ENCODE results near the gene CAMTA1.
"Not testable (repeated sequence)": the region's sequence is repeated elsewhere in the genome, so short reads cannot be mapped to it uniquely, and the experiment has no call there.

CAMTA1 gene

DNA sequence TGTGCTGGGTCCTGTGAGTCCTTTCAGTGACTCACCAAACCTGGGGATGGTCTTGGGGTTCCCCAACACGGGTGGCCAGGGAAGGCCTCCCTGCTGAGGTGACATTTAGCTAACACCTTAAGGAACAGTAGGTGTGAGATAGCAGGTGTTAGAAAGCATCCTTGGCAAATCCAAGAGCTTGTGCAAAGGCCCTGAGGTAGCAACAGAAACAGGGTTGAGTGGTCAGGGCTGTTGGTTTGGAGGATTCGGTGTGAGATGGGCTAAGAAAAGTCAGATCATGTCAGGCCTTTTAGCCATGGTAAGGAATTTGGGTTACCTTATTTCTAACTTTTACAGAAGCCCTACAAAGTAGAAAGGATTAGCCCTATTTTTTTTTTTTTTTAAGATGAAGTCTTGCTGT is 343.0 kb downstream of the CAMTA1 start:
- DNase-seq, result no peak

DNA sequence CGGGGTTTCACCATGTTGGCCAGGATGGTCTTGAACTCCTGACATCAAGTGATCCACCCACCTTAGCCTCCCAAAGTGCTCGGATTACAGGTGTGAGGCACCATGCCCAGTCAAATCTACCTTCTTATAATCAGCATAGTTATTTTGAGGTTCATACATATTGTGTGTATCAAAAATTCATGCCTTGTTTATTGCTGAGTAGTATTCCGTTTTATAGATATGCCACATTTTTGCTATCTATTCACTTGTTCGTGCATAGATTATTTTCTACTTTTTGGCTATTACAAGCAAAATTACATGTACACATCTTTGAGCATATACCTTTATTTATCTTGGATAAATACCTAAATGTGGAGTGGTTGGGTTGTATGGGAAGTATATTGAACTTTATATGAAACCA is 344.9 kb downstream of the CAMTA1 start:
- no peak for DNase-seq

DNA sequence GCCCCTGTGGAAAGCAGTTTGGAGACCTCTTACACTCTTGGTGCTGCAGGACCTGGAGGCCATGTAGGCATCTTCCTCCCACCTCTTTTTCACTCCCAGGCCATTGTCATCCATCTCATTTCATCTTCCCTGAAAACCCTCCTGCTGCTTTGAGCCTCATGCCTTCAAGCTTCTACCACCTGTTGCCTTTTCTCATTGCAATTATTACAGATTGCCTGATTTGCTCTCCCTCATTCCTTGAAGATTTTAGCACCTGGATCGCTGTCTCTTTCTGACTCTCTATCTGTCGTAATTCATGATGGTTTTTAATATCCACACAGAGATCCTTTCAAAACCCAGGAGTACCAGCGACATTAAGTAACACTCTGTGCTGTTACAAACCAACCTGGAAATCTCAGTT is 350.2 kb downstream of the CAMTA1 start:
- no peak for DNase-seq

DNA sequence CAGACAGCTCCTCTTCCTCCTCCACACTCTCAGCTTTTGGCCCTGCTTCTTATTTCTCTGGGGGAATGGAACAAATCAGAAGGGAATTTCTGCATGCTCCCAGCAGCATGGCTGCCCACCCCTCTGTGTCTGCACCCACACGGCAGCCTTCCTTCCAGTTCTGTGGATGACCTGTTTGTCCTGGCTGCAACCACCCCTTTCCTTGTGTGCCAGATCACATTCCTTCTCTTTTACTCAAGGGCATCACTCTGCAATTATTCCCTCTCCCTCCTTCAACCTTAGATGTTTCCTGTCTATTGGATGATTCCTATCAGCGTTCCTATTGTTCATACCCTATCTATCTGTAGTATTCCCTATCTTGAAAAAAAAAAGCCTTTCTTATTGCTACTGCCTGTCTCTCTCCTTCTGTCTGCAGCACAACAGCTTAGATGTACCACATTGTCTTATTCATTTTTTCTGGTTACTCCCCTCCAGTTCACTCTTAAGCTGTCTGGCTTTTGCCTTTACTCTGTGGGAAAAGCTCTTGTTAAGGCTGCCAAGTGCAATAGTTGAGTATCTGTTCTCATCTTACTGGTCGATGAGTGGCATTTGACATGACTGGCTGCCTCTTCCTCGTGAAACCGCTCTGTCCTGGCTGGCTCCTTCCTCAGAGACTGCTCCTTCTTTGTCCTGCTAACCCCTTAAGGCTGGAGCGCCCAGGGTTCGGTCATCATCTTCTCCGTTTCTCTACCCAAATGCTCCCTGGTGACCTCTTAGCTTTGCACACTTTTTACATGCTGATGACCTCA is 351.1 kb downstream of the CAMTA1 start:
- DNase-seq, result no peak

DNA sequence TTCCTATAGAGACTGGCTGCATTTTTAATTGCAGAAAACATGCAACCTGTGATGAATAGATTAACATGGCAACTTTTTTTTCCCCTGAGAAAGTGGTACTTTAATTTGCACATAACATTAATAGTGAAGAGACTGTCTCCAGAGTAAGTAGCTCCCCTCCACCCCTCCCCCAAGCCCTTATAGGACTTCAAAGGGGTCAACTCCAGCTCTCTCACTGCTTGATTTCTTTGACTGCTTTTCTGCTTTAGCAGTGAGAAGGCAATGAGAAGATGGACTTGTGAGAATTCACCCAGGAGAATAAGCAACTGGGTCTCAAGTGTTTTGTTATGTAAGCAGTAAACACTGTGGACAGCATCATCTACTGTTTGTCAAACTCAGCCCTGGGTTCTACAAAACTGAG is 355.0 kb downstream of the CAMTA1 start:
- DNase-seq, result no peak

DNA sequence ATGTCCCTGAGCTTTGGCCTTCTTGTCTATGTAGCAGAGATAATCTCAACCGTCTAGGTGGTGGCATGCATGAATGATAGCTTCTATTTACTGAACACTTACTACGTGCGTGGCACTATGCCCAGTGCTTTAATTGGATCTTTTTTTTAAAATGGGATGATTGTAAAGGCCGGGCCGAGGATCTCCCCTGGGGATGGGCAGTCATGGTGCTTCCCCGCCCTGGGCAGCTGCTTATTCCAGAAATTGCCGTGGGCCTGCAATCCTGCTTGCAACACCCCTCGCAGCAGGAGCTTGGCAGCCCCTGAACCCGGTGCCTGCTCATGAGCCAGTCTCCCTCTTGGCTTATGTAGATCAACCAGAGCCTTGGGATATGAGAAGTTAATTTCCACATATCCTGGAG is 360.7 kb downstream of the CAMTA1 start:
- no peak for DNase-seq

DNA sequence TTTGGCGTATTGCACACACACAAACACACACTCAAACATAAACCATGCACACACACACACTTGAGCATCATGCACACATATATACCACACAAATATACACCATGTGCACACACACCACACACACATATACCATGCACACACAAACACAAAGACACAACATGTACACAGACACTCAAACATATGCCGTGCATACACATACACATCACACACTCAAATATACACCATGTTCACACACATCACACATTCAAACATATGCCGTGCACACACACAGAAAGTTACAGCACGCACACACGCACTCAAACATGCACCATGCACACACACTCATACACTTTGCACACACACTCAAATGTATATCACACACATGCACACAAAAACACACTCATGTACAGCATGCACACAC is 361.5 kb downstream of the CAMTA1 start:
- DNase-seq, result no peak

DNA sequence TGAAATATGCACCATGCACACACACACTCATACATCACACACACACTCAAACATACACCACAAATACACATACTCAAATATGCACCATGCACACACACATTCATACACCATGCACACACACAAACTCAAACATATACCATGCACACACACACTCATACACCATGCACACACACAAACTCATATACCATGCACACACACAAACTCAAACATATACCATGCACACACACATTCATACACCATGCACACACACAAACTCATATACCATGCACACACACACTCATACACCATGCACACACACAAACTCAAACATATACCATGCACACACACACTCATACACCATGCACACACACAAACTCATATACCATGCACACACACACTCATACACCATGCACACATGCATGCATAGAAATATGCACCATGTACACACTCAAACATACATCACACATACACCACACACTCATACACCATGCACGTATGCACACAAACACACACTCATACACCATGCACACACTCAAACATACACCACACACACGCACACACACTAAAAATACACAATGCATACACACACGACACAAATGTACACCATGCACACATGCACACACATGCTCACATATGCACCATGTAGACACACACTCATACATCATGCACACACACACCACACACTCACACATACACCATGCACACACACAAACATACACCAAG is 362.5 kb downstream of the CAMTA1 start:
- not testable (repeated sequence) for DNase-seq

DNA sequence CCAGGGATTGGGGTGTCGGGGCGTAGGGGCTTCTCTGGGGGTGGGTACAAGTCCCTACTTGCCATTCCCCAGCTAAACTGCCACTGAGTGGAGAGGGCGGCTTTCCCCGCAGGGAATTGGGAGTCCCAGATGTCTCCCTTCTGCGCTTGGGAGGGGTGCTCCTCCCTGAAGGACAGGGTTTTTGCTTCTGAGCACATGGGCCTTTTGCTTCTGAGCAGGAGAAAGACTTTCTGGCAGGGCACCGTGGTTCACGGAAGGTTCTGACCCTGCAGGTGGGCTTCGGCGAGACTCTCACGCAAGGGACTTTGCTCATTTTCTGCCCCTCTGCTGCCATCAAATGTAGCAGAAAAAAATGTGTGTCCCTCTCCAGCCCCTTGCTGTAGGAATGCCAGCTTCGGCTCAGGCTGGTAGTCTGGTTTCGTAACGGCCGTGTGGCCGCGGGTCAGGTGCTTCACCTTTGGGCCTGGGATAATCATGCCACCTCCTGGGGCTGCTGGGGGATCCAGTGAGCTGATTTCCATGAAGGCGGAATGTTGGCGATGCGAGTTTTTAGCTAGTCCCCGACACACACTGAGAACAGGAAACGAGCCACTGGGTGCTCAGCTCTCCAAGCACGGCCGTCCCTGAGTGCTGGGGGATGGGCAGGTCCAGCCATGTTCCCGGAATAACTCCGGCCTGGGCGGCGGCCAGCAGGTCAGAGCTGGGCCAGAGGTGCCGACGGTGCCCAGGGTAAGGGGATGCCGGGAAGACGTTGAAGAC is 364.0 kb downstream of the CAMTA1 start:
- no peak for DNase-seq

DNA sequence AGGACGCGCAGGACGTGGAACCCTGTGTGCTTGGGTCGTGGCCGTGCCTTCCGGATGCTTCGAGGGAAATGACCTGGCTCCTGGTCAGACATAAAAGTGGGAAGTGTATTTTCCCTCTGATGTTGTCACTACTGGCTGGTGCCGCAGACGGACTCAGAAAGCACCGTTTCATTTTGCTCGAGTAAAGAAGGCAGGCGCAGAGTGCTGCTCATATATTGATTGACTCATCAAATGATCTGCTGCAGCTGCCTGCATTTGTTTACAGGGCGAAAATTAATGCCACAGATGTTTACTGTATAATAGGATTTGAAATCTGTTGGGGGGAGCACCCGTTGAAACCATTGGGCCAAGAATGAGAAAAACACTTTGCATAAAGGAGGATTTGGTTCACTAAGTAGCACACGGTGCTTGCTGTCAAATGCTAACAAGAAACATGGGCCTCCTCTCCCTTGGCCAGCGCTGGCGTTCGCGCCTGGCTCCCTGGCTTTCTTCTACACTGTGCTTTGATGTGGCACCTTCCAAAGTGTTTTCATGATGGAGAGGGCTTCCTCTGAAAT is 365.5 kb downstream of the CAMTA1 start:
- DNase-seq, result no peak

DNA sequence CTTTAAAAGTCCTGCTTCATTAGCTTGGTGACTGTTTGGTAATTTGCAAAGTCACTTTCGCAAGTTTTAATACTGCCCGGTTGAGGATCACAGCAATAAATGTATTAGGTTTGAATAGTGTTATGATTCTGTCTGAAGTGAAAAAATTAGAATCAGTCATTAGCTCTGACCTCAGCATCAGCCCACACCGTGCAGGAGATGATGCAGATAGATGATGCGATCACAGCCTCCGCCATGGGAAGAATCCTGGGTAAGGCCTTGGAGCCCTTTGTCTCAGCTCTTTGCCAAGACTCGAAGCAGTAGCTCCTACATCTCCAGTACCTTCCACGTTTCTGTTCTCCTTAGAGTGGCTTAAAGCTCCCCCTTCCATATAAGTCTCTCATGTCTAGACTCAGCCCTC is 366.7 kb downstream of the CAMTA1 start:
- no peak for DNase-seq

DNA sequence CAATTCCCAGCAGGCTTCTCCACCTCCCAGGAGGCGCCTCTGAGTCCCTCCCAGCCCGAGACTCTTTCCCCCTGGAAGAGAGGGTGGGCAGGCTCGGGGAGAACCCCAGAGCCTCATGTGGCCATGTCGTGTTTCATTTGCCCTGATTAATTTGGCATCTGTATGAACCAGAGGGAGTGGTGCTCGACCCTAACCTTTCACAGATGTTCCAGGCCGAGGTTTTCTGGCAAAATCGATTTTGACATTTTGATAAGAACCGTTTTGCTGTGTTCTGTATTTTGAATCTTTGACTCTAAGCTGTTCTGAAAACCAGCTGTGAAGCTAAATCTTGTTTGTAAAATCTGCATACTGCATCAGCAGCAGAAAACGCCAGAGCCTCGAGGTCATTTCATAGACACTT is 367.4 kb downstream of the CAMTA1 start:
- no peak for DNase-seq

DNA sequence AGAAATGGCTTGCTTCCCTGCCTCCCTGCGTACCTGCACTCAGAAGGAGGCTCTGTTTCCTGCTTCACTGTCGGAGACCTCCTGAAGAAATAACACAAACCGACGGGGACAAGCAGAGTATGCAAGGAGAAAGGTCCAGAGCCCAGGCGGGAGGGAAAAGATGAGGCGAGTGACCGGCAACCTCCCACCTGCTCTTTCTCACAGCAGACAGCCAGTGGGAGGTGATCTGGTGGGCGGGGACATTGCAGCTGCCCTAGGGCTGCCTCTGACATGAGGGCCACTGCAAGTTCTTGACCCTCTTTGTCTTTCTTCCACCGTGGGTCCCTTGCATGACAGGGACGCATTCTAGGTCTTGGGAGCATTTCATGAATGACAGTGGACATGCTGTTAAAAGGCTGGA is 368.2 kb downstream of the CAMTA1 start:
- DNase-seq, result no peak

DNA sequence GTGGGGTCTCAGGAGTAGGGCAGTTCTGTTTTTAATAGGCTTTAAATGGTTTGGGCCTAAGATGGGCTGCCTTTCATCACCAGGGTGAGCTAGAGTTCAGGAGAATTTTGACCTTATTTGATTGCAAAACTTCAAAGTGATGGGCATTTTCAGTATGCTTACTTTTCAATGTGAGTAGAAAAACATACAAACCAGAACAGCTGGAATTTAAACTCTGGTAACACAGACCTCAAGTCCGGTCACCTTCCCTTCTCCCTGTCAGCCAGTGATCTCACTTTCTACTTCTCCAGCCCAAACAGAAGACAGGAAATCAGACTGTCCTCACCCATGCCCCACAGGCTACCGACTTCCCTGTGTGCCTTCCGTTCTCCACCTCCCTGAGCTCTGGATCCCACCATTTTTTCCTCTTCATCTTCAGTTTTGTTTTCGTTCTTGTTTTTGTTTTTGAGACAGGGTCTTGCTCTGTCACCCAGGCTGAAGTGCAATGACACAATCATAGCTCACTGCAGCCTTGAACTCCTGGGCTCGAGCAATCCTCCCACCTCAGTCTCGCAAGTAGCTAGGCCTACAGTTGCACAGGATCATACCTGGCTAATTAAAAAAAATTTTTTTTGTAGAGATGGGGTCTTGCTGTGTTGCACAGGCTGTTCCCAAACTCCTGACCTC is 374.0 kb downstream of the CAMTA1 start:
- no peak for DNase-seq

DNA sequence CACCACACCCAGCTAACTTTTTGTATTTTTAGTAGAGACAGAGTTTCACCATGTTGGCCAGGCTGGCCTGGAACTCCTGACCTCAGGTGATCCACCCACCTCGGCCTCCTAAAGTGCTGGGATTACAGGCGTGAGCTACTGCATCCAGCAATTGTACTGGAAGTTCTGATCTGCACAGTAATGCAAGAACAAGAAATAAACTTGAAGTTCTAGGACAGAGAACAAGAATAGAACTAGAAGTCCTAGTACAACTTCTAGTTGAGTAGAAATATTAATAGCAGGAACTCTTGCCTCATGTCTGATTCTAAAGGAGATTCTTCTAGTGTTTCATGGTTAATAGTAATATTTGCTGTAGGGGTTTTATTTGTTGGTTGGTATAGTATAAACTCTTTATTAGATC is 383.3 kb downstream of the CAMTA1 start:
- not testable (repeated sequence) for DNase-seq

DNA sequence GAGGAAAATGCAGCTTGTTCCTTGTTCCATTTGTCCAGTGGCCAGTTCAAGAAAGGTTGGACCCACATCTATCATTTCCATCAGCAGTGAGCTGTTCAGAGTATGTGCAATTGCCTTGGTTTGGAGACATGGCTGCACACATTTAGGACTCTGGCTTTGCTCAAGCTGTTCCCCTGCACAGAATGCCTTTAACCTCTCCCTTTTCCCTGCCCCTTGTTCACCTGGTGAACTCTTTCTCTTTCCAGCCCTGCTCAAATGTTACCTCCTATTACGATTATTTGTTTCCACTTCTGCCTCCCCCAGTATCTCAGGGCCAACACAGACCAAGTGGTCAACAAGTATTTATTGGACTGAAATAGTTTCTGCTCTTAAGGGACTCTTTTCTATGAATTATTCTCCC is 385.9 kb downstream of the CAMTA1 start:
- DNase-seq, result no peak

DNA sequence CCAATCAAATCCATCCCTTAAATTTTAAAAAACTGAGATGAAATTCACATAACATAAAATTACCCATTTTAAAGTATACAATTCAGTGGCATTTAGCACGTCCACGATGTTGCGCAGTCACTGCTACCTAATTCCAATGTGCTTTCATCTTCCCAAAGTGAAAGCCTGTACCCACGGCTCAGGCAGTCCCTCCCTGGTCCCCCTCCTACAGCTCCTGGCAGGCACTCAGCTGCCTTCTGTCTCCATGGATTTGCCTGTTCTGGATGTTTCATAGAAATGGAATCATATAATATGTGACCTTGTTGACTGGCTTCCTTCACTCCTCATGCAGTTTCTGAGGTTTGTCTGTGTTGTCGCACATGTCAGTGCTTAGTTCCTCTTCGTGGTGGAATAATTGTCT is 386.3 kb downstream of the CAMTA1 start:
- DNase-seq, result no peak

DNA sequence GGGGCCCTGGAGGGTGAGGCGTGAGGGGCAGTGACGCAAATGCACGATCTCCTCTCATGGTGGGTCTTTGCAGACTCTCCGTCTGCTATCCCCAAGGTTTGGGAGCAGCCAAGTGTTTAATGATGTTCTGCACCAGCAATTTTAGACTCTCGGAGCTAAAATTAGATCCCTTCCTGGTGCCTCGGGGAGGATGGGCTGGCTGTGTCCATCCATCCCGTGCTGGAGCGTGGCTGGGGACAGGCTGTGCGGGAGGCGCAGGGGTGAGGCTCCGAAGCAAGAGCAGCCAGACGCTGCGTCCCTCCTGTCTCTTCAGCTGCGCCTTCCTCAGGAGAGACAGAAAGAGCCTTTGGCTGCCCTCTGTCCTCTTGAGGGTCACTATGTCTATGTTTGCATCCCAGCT is 387.6 kb downstream of the CAMTA1 start:
- no peak for DNase-seq

DNA sequence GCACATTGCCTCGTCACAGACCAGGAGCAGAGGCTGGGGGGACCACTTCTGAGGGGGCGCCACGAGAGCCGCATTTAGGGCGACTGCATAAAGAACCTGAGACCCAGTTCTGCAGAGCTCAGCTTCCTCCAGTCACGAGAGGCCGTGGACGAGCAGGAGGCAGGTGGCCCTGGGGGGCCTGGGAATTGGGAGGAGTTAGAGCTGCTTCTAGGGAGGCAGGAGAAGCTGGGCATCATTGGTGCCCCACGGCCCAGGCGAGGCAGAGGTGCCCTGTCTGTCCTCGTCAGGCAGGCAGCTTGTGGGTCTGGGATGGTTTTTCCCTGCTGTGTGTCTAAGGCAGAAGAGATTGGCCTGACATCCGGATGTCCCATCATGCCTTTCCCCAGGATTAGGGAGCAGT is 389.3 kb downstream of the CAMTA1 start:
- no peak for DNase-seq

DNA sequence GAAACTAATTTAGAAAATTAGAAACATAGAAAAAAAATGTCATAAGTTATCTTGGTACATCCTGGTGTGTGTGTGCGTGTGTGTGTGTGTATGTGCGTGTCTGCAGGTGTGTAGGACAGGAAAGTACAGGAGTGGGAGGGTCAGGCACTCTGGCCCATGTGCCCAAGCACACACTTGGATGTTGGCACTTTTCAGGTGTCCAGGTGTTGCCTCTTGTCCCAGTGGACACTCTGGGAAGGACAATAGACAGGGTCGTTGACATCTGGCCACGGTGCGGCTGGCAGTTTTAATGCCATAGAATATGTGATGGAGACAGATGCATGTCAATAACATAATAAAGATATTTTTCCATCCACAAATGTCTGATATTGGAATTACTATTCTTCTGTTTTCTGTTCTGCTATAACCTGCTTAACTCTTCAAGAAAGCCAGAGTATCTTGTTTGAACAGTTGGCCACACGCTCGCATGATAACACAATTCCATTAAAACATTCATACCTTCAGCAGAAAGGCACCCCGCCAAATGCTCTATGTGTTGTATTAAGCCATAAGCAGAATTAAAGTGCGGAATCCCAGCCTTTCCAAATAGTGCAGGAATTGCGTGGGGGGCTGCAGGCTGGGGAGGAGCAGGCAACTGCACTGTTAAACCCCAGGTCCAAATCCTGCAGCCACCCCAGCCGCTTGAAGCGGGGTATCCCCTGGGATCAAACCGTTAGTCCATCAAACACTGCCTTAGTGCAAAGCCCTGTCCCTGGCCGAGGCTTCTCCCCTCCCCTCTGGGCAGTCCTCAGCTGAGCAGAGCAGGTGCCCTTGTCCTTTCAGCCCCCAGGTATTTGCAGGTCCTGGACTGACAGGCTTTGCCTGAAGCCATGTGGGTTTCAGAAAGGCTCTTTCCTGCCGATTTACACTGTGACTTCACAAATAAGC is 390.0 kb downstream of the CAMTA1 start:
- DNase-seq, result no peak

DNA sequence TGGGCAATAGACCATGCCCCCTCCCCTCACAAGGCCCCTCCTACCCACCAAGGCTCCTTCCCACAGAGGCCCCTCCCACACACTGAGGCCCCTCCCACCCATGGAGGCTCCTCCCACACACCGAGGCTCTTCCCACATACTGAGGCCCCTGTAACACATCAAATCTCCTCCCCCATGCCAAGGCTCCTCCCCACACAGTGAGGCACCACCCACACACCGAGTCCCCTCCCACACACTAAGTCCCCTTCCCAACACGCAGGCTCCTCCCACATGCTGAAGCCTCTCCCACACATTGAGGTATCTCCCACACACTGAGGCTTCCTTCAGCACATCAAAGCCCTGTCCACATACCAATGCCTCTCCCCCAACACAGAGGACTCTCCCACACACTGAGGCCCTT is 391.8 kb downstream of the CAMTA1 start:
- no peak for DNase-seq
